Spleen (tissue), 11 donors: ENCODE data around the gene ERCC2. TPM values are rescaled to one million over a fixed set of nuclear protein-coding genes. Genes with fewer than 3 reads are reported as not detected.
A peak's percentile ranks its signal among the peaks of the same experiment; 100 is the strongest.

Experiments used
- DNase-seq: peaks from one replicate; pipeline ENCODE4 v3.0.0-alpha.2; 2020
- H3K27ac ChIP-seq, 8 donors: fragments of 200-600 bp; sonication (generic) in 7 of 8; 1 replicate in 4 of 8; 2 replicates in 4 of 8; pipeline versions ENCODE4 v1.5.0 to v1.8.0; 2016 to 2021; ENCODE audit warnings: inconsistent platforms in 4 of 8, mild to moderate bottlenecking in 4 of 8, moderate library complexity in 1 of 8
- H3K27me3 ChIP-seq, 7 donors: fragments of 200-600 bp; sonication (generic) in 6 of 7; replicated peaks in 1 of 7; 1 replicate in 4 of 7; 2 replicates in 3 of 7; pipeline versions ENCODE4 v1.5.0 to v1.8.0; 2016 to 2021; ENCODE audit warnings: inconsistent platforms in 3 of 7, mild to moderate bottlenecking in 1 of 7
- H3K36me3 ChIP-seq, 6 donors: fragments of 200-600 bp; sonication (generic) in 5 of 6; 1 replicate in 4 of 6; 2 replicates in 2 of 6; pipeline versions ENCODE4 v1.5.0 to v1.8.0; 2016 to 2021; ENCODE audit warnings: inconsistent platforms in 2 of 6
- H3K4me1 ChIP-seq, 6 donors: fragments of 200-600 bp; sonication (generic) in 5 of 6; 1 replicate in 3 of 6; 2 replicates in 3 of 6; pipeline versions ENCODE4 v1.5.0 to v1.8.0; 2016 to 2021; ENCODE audit warnings: inconsistent platforms in 3 of 6
- H3K4me3 ChIP-seq, 8 donors: fragments of 200-600 bp; sonication (generic) in 7 of 8; 1 replicate in 4 of 8; 2 replicates in 4 of 8; pipeline versions ENCODE4 v1.5.0 to v1.8.0; 2016 to 2021; ENCODE audit warnings: inconsistent platforms in 4 of 8, mild to moderate bottlenecking in 4 of 8, moderate library complexity in 2 of 8
- H3K9me3 ChIP-seq, 8 donors: fragments of 200-600 bp; sonication (generic) in 7 of 8; 1 replicate in 4 of 8; 2 replicates in 4 of 8; pipeline versions ENCODE4 v1.5.0 to v1.8.0; 2016 to 2021; ENCODE audit warnings: inconsistent platforms in 4 of 8
- POLR2A ChIP-seq, 3 donors: fragments of 450-650 bp; IDR thresholded peaks; one replicate each; pipeline ENCODE4 v1.5.1; 2017; ENCODE audit warnings: antibody characterized with exemption in 3 of 3, mild to moderate bottlenecking in 1 of 3
- POLR2AphosphoS5 ChIP-seq, 3 donors: sonication (generic); formaldehyde crosslinking; IDR thresholded peaks; one replicate each; pipeline ENCODE4 v1.5.1; 2017; ENCODE audit warnings: antibody characterized with exemption in 3 of 3
- WGBS, 5 donors: extraction: QIAGEN DNeasy Blood & Tissue Kit in 3 of 5; methylation state at CpG; one replicate each; pipeline versions ENCODE4 v1.1.5 to v1.1.7; 2013 to 2018; 5-methylcytosine and 5-hydroxymethylcytosine counted together
- intact Hi-C: fragments of 100-400 bp; cut with DNase I; formaldehyde crosslinking; loops from one replicate; pipeline ENCODE4 v1.15.0; 2023; ENCODE audit warnings: low total_unique reads
- polyA plus RNA-seq, 3 donors: library from polyadenylated mRNA; stranded (reverse); fragments of 200-250 nt; gene quantifications; one replicate each; pipeline ENCODE4 v1.2.1, GENCODE V29; 2013
- total RNA-seq, 7 donors: library from RNA; depleted of rRNA in 3 of 7; stranded (reverse); fragments of >200 nt in 3 of 7; fragmentation: NEBNext Ultra II Directional in 4 of 7; extraction: Animal tissue kit (Norgen Biotek cat#: 25700) in 4 of 7; gene quantifications; one replicate each; pipeline versions ENCODE4 v1.1.0 to v1.2.1, GENCODE V29; 2016 to 2021
- TF ChIP-seq, protein P1 (sequence below), 11 experiments: fragments of 200-600 bp in 7 of 11; fragments of 450-650 bp in 4 of 11; sonication (generic) in 4 of 11; IDR thresholded peaks in 8 of 11; conservative IDR thresholded peaks in 3 of 11; 1 replicate in 7 of 11; 2 replicates in 4 of 11; pipeline versions ENCODE4 v1.4.0 to v1.8.0; 2016 to 2021; ENCODE audit warnings: antibody characterized with exemption in 11 of 11, inconsistent platforms in 4 of 11, mild to moderate bottlenecking in 1 of 11
- donor health status: healthy with polysubstance abuse.
- donor health status: DM: no; HTN: no; CAD: no; lungs with moderate emphysema.
- donor health status: DM: no; HTN: no; CAD: no.
- donor health status: Bipolar disorder and iron deficiency.
- donor health status: healthy.
- donor health status: DM: no; HTN: no; CAD: no.
- donor health status: DM: yes; HTN: yes; CAD: no.

Gene ERCC2
- total and polyA plus RNA-seq, 10 donors, result 11.5 to 22.1 (median 16.0) TPM

DNA sequence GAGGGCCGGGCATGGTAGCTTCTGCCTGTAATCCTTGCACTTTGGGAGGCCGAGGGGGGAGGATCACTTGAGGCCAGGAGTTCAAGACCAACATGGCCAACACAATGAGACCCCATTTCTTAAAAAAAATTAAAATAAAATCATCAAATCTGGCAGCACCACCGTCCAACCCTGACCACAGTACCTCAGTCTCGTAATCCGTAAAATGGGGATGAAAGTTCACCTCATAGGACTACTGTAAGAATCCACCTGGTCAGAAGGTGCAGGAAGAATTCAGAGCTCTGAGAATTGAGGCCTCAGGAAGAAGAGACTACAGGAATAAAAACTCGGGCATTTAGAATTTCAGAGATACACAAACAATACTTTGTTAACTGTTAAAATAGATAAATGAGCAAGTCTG is 31.4 kb upstream of the ERCC2 start:
- intact Hi-C loops, result no loop called here
- Histone ChIP-seq H3K4me3 (no peak overlapping the region), H3K27me3 (peaks cover 0 to 68% (median 10%) of the 10 kb centered on the region in 7 donors), H3K36me3 (no peaks in the 10 kb centered on the region), H3K27ac (peak overlapping the region in 3 of 8 donors; percentile 85 to 95 (median 92)), H3K4me1 (peaks cover 18 to 79% (median 58%) of the 10 kb centered on the region in 6 donors), H3K9me3 (no peaks in the 10 kb centered on the region)
- 87 to 94% (median 93%) methylated on average over 6 of the region's 6 CpGs for WGBS, 5 donors
- DNase-seq, result no peak
- TF ChIP-seq POLR2AphosphoS5 (IDR thresholded peaks at IDR 0.05) (no peak), POLR2A (IDR thresholded peaks at IDR 0.05) (no peak)
- TF ChIP-seq, protein P1, sequence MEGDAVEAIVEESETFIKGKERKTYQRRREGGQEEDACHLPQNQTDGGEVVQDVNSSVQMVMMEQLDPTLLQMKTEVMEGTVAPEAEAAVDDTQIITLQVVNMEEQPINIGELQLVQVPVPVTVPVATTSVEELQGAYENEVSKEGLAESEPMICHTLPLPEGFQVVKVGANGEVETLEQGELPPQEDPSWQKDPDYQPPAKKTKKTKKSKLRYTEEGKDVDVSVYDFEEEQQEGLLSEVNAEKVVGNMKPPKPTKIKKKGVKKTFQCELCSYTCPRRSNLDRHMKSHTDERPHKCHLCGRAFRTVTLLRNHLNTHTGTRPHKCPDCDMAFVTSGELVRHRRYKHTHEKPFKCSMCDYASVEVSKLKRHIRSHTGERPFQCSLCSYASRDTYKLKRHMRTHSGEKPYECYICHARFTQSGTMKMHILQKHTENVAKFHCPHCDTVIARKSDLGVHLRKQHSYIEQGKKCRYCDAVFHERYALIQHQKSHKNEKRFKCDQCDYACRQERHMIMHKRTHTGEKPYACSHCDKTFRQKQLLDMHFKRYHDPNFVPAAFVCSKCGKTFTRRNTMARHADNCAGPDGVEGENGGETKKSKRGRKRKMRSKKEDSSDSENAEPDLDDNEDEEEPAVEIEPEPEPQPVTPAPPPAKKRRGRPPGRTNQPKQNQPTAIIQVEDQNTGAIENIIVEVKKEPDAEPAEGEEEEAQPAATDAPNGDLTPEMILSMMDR (IDR thresholded peaks at IDR 0.05 in 8 of 11, conservative IDR thresholded peaks at IDR 0.05 in 3 of 11), result no peak

DNA sequence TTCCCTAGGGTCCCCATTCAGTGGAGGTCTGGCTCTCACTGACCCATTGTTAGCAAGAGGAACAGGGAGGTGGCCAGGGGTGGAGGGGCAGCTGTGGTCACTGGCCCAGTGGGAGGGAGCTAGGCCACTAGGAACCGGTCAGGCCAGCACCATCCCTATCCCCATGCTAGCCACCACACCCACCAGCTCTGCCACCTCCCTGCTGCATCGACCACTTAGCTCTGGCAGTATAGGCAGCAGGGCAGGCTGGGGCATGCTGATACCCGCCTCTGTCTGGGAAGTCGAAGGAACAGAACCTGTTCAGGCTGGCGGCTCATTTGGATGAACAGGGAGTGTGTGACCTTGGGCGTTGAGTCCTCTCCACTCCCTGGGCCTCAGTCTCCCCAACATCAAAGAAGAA is 29.8 kb upstream of the ERCC2 start:
- 89 to 100% (median 92%) methylated on average over 5 to 6 of the region's 6 CpGs for WGBS, 5 donors
- no peak overlapping the region for H3K4me3 ChIP-seq
- peaks cover 16 to 78% (median 46%) of the 10 kb centered on the region in 6 donors for H3K4me1 ChIP-seq
- TF ChIP-seq, protein P1 (IDR thresholded peaks at IDR 0.05 in 8 of 11, conservative IDR thresholded peaks at IDR 0.05 in 3 of 11), result no peak
- peaks cover 0 to 11% (median 0%) of the 10 kb centered on the region in 6 donors for H3K36me3 ChIP-seq
- no peaks in the 10 kb centered on the region for H3K9me3 ChIP-seq
- no peak for DNase-seq
- H3K27me3 ChIP-seq, result peaks cover 0 to 81% (median 16%) of the 10 kb centered on the region in 7 donors
- H3K27ac ChIP-seq, result no peak overlapping the region
- intact Hi-C loops, result no loop called here

DNA sequence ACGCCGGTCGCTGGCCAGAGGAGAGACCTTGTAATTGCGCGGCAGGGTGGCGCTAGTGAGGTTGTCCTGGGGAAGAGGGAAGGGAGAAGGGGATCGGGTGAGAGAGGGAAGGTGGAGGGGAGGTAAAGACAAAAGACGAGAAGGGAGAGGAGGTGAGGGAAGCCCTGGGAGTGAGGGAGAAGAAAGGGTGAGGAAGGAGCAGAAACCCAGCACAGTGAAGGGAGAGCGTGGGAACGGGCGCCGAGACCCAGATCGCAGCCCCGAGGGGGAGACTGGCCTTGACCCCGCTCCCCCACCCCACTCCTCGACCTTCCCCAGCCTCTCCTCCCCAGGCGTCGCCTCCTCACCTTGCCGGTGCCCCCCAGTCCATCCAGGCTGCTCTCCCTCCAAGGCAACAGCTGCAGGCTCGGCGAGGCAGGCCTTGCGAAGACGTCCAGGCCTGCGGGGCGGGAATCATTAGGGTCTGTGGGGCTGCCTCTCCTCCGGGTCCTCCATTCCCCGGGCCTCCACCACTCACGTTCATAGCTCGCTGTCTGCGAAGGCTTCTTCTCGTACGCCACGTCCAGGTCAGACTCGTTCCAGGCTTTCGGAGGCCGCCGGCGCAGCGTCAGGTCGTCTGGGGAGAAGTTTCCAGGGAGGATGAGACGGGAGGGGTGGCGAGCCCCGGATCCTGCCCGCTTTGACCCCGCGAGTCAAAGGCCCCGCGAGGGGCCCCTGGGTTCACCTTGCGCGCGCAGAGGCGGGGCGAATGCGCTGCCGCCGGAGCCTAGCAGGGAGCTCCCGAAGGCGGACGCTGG is 25.6 kb upstream of the ERCC2 start:
- Histone ChIP-seq H3K36me3 (peaks cover 0 to 11% (median 0%) of the 10 kb centered on the region in 6 donors), H3K27ac (no peak overlapping the region), H3K9me3 (no peaks in the 10 kb centered on the region), H3K4me1 (peaks cover 4 to 40% (median 17%) of the 10 kb centered on the region in 6 donors), H3K27me3 (peaks cover 0 to 52% (median 6%) of the 10 kb centered on the region in 7 donors), H3K4me3 (no peak overlapping the region)
- no peak for DNase-seq
- TF ChIP-seq POLR2AphosphoS5 (IDR thresholded peaks at IDR 0.05), result no peak
- TF ChIP-seq POLR2A (IDR thresholded peaks at IDR 0.05), result no peak
- TF ChIP-seq, protein P1 (IDR thresholded peaks at IDR 0.05 in 8 of 11, conservative IDR thresholded peaks at IDR 0.05 in 3 of 11), result no peak
- 25 to 48% (median 46%) methylated on average over 39 to 58 of the region's 59 CpGs for WGBS, 5 donors
- intact Hi-C loops, result no loop called here

DNA sequence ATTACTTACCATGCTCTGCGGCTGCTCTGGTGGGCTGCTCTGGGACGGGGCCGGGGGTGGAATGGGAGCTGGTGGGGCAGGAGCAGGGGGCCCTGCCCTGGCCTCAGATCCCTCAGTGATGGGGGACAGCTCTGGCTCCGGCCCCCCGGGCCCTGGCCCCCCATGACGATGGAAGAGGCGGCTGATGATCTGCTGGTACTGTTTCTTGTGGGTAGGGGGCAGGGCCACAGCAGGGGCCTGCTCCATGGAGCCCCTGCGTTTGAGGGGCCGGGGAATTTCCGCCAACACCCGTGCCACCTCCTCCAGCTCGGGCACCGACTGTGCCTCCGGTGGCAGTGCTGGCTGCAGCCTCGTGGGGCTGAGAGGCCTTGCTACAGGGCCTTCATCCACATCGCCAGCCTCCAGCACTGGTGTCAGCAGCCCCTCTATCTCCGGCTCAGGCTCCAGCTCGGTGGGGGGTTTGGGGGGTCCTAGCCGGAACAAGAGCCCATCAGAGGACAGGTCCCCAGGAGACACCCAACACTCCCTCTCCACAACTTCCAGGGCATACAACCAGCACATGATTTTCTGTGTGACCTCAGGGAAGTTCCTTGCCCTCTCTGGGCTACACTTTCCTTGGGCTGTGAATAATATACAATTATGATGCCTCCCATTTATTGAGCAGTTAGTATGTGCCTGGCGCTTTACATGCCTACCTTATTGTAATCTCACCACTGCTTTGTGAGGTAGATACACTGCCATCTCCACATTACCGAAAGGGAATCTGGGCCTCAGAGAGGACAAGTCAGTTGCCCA is 21.7 kb upstream of the ERCC2 start:
- TF ChIP-seq, protein P1 (IDR thresholded peaks at IDR 0.05 in 8 of 11, conservative IDR thresholded peaks at IDR 0.05 in 3 of 11), result no peak
- TF ChIP-seq POLR2AphosphoS5 (IDR thresholded peaks at IDR 0.05) (no peak), POLR2A (IDR thresholded peaks at IDR 0.05) (no peak)
- no peaks in the 10 kb centered on the region for H3K9me3 ChIP-seq
- H3K27ac ChIP-seq, result no peak overlapping the region
- intact Hi-C loops, result no loop called here
- H3K36me3 ChIP-seq, result peaks cover 0 to 11% (median 0%) of the 10 kb centered on the region in 6 donors
- no peak for DNase-seq
- no peak overlapping the region for H3K4me3 ChIP-seq
- 91 to 95% (median 93%) methylated on average over 12 to 21 of the region's 21 CpGs for WGBS, 5 donors
- peaks cover 0 to 17% (median 0%) of the 10 kb centered on the region in 6 donors for H3K4me1 ChIP-seq
- H3K27me3 ChIP-seq, result peaks cover 0 to 31% (median 6%) of the 10 kb centered on the region in 7 donors
